ENCODE data around the gene SLC49A3. TPM values are rescaled to one million over a fixed set of nuclear protein-coding genes. Genes with fewer than 3 reads are reported as not detected.
A peak's percentile ranks its signal among the peaks of the same experiment; 100 is the strongest.

The SLC49A3 gene
- total and polyA plus RNA-seq, 2 of the 13 experiments (the other 11 are each of a cell fraction or from before 2014, with no cell fraction given) = 0.07 to 0.17 TPM

- peak; percentile 29; the same call in 1 of the 2 replicates for TF ChIP-seq GABPB1 (CRISPR knock-in tag; IDR thresholded peaks at IDR 0.05)
- no peak for TF ChIP-seq NONO (IDR thresholded peaks at IDR 0.05)
- TF ChIP-seq NONO (CRISPR knock-in tag; conservative IDR thresholded peaks at IDR 0.05) = 0 out of 2 replicates have a peak, but pooled peaks have one; percentile 34
- TF ChIP-seq FOXA3 (CRISPR knock-in tag; IDR thresholded peaks at IDR 0.05) = 0 out of 2 replicates have a peak, but pooled peaks have one; percentile 9
- TF ChIP-seq BATF2 (CRISPR knock-in tag; IDR thresholded peaks at IDR 0.05) = no peak
- no peak for TF ChIP-seq FIP1L1 (IDR thresholded peaks at IDR 0.05; ENCODE audit: borderline replicate concordance, insufficient read depth, low read depth, low read length)
- no peak for TF ChIP-seq U2AF2 (IDR thresholded peaks at IDR 0.05; ENCODE audit: low read depth, low read length)
- TF ChIP-seq JARID2 (CRISPR knock-in tag; IDR thresholded peaks at IDR 0.05; ENCODE audit: insufficient replicate concordance) = no peak
- TF ChIP-seq MYC (CRISPR knock-in tag; IDR thresholded peaks at IDR 0.05; ENCODE audit: borderline replicate concordance) = peak; percentile 8; the same call in 1 of the 2 replicates
- TF ChIP-seq ARNTL (CRISPR knock-in tag; IDR thresholded peaks at IDR 0.05) = no peak
- TF ChIP-seq ZBTB4 (CRISPR knock-in tag; IDR thresholded peaks at IDR 0.05; ENCODE audit: borderline replicate concordance) = no peak
- TF ChIP-seq ZSCAN25 (CRISPR knock-in tag; IDR thresholded peaks at IDR 0.05) = 0 out of 2 replicates have a peak, but pooled peaks have one; percentile 13
- TF ChIP-seq ZNF318 (CRISPR knock-in tag; IDR thresholded peaks at IDR 0.05) = no peak
These were observed 35.0 kb upstream of the SLC49A3 start (continued) for GRCh38 chr4:723751-724530.
